Myocyte (in vitro differentiated cells): Measurements from ENCODE around the gene CARS2. TPM values are rescaled to one million over a fixed set of nuclear protein-coding genes. Genes with fewer than 3 reads are reported as not detected.
A peak's percentile ranks its signal among the peaks of the same experiment; 100 is the strongest.
"Not testable (repeated sequence)": the region's sequence is repeated elsewhere in the genome, so short reads cannot be mapped to it uniquely, and the experiment has no call there.

Source experiments
- DNase-seq: peaks from one replicate; pipeline ENCODE4 v3.0.0-alpha.2; 2012; ENCODE audit warnings: low read depth
- total RNA-seq: library from RNA; depleted of rRNA; stranded (reverse); fragments of >200 nt; gene quantifications from 2 replicates; pipeline ENCODE4 v1.2.3, GENCODE V29; 2014

CARS2 gene
- total RNA-seq, 1 donor from 2014 or later = 55.8 TPM

DNA sequence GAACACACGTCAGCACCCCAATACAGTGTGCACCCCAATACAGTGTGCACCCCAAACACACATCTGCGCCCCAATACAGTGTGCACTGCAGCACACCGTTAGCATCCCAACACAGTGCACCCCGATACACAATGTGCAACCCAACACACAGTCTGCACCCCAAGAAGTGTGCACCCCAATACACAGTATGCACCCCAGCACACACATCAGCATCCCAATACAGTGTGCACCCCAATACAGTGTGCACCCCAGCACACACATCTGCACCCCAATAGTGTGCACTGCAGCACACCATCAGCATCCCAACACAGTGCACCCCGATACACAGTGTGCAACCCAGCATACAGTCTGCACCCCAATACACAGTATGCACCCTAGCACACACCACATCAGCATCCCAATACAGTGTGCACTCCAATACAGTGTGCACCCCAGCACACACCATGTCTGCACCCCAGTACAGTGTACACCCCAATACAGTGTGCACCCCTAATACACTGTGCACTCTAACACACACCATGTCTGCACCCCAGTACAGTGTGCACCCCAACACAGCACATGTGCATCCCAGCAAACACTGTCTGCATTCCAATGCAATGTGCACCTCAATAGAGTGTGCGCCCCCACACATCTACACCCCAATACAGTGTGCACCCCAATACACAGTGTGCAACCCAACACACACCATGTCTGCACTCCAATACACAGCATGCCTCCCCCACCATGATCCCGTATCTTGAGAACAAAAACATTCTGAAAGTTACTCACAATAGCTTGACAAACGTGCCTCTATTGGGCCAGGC, 855 bp upstream of the CARS2 start:
- no peak for DNase-seq

DNA sequence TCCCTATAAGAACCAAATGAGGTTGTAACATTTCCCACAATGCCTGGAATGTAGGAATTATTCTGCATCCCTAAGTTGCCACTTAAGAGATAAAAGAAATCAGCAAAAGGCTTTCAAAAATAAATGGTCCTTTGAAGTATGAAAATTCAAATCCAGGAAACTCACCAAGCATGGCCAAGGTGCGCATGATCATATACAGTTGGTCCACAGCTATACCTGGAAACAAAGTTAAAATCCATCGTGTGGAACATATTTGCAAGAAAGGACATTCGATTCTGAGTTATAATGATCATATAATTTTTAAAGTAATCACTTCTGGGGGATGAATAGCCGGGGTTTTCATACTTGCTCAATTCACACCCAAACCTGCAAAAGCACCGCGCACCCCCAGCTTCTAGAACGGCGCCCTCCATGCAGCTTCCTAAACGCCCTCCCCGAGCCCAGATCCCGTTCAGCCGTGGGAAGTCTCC, 525 bp downstream of the CARS2 start:
- DNase-seq = peak; percentile 5

- DNase-seq = peak; percentile 67
Measured at GRCh38 chr13:110702591-110703526, 3.1 kb downstream of the CARS2 start.

DNA sequence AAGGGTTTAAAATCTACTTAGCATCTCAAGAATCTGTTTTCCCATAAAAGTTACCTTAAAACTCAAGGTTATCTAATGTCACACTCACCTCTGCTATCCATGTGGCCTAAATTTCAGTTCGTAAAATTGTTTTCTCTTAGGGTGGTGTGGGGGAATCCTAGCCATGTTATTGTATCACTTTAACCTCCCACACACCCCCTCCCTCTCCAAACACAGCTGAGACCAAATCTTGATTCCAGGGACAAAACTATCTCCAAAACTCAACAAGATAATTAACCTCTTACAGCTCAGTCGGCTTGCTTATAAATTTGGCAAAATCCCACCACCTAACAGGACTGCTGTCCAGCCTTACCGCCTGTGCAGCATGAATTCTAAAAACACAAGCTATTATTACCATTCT, 3.8 kb downstream of the CARS2 start:
- DNase-seq = no peak

DNA sequence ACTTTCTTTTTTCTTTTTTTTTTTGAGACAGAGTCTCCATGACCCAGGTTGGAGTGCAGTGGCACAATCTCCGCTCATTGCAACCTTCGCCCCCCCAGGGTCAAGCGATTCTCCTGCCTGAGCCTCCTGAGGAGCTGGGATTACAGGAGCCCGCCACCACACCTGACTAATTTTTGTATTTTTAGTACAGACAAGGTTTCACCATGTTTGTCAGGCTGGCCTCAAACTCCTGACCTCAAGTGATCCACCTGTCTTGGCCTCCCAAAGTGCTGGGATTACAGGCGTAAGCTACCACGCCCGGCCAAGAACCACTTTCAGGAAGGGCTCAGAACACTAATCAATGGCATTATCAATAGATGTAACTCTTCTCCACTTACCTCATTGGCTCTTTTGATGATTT, 4.9 kb downstream of the CARS2 start:
- not testable (repeated sequence) for DNase-seq

DNA sequence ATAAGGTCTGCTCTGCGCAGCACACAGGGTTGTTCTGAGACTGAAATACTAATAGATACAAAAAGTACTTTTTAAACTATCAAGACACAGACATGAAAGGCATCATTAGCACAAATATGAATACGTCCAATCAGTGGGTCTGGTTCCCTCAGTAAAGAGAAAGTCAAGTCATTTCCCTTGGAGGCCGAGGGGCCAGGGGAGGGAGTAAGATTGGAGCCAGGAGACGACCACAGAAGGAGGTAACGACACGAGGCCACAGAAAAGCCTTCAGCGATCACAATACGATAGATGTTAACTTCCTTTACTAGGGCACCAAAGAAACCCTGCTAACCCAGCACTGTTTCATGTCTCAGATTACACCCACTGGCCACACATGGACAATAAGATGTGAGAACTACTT, 5.3 kb downstream of the CARS2 start:
- DNase-seq = no peak

DNA sequence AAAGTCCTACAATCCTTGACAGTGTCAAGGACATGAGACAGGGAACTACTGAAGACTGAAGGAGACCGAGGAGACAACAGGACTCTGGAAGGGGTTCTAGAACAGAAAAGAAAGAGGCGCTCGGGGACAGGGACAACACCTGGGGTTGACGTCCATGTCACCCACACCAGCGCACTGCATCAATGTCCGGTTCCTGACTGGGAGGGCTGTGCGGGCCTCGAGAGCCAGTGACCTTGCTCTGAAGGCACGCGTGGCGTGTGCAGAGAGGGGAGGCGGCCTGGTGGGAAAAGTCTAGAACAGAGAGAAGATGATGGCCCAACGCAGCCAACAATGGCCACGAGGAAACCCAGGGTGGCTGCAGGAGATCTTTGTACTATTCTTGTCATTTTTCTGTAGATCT, 5.7 kb downstream of the CARS2 start:
- no peak for DNase-seq

GRCh38 chr13:110699148-110700145, 6.5 kb downstream of the CARS2 start:
- DNase-seq = no peak

DNA sequence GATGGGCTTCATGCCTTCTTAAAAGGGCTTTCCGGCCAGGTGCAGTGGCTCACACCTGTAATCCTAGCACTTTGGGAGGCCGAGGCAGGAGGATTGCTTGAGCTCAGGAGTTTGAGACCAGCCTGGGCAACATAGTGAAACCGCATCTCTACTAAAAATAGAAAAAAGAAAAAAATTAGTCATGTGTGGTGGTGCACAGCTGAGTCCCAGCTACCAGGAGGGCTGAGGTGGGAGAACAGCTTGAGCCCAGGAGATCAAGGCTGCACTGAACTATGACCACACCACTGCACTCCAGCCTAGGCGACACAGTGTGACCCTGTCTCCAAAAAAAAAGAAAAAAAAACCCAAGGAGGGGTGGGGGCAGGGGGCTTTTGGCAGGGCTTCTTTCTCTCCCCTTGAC, 7.2 kb downstream of the CARS2 start:
- no peak for DNase-seq

DNA sequence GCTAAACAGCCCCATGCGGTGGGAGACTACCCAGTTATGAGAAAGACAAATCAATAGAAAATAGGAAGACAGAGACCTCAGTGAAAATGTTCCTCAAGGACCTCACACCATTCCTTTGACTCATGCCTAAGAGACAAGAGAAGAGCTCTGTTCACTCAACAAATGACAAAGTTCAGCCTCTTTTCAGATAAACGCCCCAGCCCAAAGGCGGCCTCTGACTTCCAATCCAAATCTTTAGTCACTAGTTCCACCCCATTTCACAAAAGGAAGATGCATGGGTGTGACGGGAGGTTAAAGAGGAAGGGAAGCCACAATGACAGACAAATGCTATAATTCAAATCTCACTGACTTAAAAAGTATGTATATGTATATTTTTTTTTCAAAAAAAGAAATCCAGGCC, 8.1 kb downstream of the CARS2 start:
- DNase-seq = no peak

- DNase-seq = no peak
Measured at GRCh38 chr13:110696776-110697175, 9.1 kb downstream of the CARS2 start.

GRCh38 chr13:110695774-110696173, 10.1 kb downstream of the CARS2 start:
- not testable (repeated sequence) for DNase-seq

- no peak for DNase-seq
Measured at GRCh38 chr13:110690516-110690915, 15.4 kb downstream of the CARS2 start.

DNA sequence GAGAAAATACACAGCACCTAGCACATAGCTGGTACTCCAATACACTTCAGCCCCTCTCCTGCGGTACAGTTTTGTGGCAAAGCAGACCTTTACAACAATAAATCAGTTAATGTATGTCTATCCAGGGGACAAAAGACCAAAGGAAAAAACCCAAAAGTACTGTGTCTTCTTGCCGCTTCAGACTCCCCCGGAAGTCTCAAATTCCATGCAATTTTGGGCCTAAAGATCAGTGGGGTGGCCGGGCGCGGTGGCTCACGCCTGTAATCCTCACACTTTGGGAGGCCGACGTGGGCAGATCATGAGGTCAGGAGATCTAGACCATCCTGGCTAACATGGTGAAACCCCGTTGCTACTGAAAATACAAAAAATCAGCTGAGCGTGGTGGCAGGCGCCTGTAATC, 16.2 kb downstream of the CARS2 start:
- no peak for DNase-seq

GRCh38 chr13:110689041-110689440, 16.9 kb downstream of the CARS2 start:
- no peak for DNase-seq

- no peak for DNase-seq
Measured at GRCh38 chr13:110687736-110688135, 18.2 kb downstream of the CARS2 start.

DNA sequence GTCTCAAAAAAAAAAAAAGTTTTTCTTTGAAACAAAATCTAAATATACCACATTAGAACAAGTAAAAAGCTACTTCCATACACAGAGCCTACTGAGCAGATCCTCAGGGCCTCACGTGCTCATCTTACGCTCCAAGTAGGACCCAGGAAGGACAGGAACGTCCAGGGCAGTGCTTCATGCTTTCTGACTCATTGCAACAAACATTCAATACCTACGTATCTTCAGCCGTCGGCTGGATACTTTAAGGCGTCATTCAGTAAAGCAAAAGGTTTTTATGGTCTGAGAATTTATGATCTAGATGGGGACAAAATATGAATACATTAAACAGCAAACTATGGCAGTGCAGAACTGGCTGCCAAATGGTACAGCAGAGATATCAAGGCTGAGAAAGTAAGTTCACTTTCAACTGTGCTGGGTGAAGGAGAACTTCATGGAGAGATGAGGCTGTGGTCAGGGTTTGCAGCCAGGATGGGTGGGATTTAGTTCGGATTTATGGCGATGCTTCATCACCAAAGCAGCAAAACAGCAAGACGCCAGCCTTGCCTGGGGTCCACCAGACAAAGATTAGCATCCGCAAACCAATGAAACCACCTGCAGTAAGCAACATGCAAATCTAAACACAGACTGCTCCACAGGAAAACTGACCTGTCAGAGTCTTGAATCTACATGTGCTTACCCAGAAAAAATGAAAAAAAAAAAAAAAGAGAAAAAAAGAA, 20.5 kb downstream of the CARS2 start:
- DNase-seq = no peak

DNA sequence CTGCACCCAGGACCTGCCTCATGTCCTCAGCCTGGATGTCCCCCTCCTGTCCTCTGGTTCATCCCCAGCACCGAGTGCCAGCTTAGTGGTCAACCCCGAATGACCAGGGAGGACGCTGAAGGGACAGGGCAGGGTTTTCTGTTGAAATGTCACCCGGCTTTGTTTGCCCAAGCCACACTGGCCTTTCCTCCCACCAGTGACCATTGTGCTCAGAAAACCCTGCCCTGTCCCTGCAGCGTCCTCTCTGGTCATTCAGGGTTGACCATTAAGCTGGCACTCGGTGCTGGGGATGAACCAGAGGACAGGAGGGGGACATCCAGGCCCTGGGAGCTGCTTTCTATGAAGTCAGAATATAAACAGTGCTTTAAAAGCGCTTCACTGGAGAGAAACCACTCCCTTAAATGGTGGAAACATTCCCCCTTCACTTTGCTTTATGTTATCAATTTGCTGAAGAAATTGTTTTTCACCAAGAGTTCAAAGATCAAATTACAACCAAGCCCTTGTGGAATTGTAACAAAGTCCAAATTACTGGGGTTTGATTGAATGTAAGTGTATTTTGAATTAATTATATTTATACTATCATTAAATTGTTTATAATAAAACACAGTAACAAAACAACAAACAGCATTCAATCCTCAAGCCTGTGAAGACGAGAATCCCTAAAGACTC, 21.4 kb downstream of the CARS2 start:
- DNase-seq = no peak

DNA sequence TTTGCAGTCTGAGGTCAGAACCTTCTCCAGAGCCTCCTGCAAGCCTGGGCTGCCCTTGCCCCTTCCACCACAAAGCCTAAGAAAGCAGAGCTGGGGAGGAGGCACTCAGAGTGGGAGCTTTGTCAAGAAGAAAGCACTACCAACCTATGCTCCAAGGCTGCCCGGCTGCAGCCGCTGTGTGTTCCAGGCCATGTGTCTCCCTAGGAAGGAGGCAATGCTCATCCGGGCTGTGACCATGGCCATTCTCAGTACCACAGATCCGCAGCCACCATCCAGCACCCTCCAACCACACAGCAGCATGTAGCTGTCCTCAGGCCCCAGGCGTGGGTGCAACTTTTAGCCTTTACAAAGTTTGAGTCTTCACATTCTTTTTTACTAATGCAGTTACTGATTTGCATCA, 22.0 kb downstream of the CARS2 start:
- DNase-seq = no peak
